ENCODE data around the gene GPATCH2.
A peak's percentile ranks its signal among the peaks of the same experiment; 100 is the strongest.
"Not testable (repeated sequence)": the region's sequence is repeated elsewhere in the genome, so short reads cannot be mapped to it uniquely, and the experiment has no call there.

The GPATCH2 gene

GRCh38 chr1:217526636-217527035 is 104.3 kb downstream of the GPATCH2 start:
- no peak for DNase-seq (ENCODE audit: low read depth in 2 of 2)

- DNase-seq (ENCODE audit: low read depth in 2 of 2): no peak
These were observed 105.0 kb downstream of the GPATCH2 start for GRCh38 chr1:217525773-217526490.

GRCh38 chr1:217524787-217525520 is 105.9 kb downstream of the GPATCH2 start:
- no peak for DNase-seq (ENCODE audit: low read depth in 2 of 2)

- DNase-seq (ENCODE audit: low read depth in 2 of 2): not testable (repeated sequence)
These were observed 107.0 kb downstream of the GPATCH2 start for GRCh38 chr1:217523921-217524320.

- no peak for DNase-seq (ENCODE audit: low read depth in 2 of 2)
These were observed 108.6 kb downstream of the GPATCH2 start for GRCh38 chr1:217522277-217522676.

GRCh38 chr1:217521317-217521716 is 109.6 kb downstream of the GPATCH2 start:
- DNase-seq (ENCODE audit: low read depth in 2 of 2): no peak

- DNase-seq (ENCODE audit: low read depth in 2 of 2): no peak
These were observed 124.0 kb downstream of the GPATCH2 start for GRCh38 chr1:217506878-217507277.

- no peak for DNase-seq (ENCODE audit: low read depth in 2 of 2)
These were observed 132.7 kb downstream of the GPATCH2 start for GRCh38 chr1:217498209-217498608.

- no peak for DNase-seq (ENCODE audit: low read depth in 2 of 2)
These were observed 135.6 kb downstream of the GPATCH2 start for GRCh38 chr1:217495249-217495648.

- DNase-seq (ENCODE audit: low read depth in 2 of 2): no peak
These were observed 136.1 kb downstream of the GPATCH2 start for GRCh38 chr1:217494767-217495166.

GRCh38 chr1:217493290-217493689 is 137.6 kb downstream of the GPATCH2 start:
- DNase-seq (ENCODE audit: low read depth in 2 of 2): no peak

GRCh38 chr1:217484871-217485270 is 146.0 kb downstream of the GPATCH2 start:
- no peak for DNase-seq (ENCODE audit: low read depth in 2 of 2)

GRCh38 chr1:217482356-217483102 is 148.4 kb downstream of the GPATCH2 start:
- peak; percentile 26 for DNase-seq (ENCODE audit: low read depth in 2 of 2)

- DNase-seq (ENCODE audit: low read depth in 2 of 2): no peak
These were observed 152.4 kb downstream of the GPATCH2 start for GRCh38 chr1:217478450-217478849.

- no peak for DNase-seq (ENCODE audit: low read depth in 2 of 2)
These were observed 158.0 kb downstream of the GPATCH2 start for GRCh38 chr1:217472915-217473314.

- DNase-seq (ENCODE audit: low read depth in 2 of 2): no peak
These were observed 159.5 kb downstream of the GPATCH2 start for GRCh38 chr1:217471403-217471802.

- no peak for DNase-seq (ENCODE audit: low read depth in 2 of 2)
These were observed 160.9 kb downstream of the GPATCH2 start for GRCh38 chr1:217469983-217470382.

GRCh38 chr1:217465102-217465501 is 165.8 kb downstream of the GPATCH2 start:
- no peak for DNase-seq (ENCODE audit: low read depth in 2 of 2)

- no peak for DNase-seq (ENCODE audit: low read depth in 2 of 2)
These were observed 168.2 kb downstream of the GPATCH2 start for GRCh38 chr1:217462666-217463065.

GRCh38 chr1:217462159-217462558 is 168.7 kb downstream of the GPATCH2 start:
- DNase-seq (ENCODE audit: low read depth in 2 of 2): no peak

- no peak for DNase-seq (ENCODE audit: low read depth in 2 of 2)
These were observed 173.9 kb downstream of the GPATCH2 start for GRCh38 chr1:217457016-217457415.

GRCh38 chr1:217456261-217456660 is 174.6 kb downstream of the GPATCH2 start:
- DNase-seq (ENCODE audit: low read depth in 2 of 2): no peak

GRCh38 chr1:217453816-217454215 is 177.1 kb downstream of the GPATCH2 start:
- no peak for DNase-seq (ENCODE audit: low read depth in 2 of 2)
